COLO668 (cell line): Measurements from ENCODE around the gene CD53.
"Not testable (repeated sequence)": the region's sequence is repeated elsewhere in the genome, so short reads cannot be mapped to it uniquely, and the experiment has no call there.

Experiments used
- DNase-seq: peaks from one replicate; lab custom pipeline; 2025; ENCODE audit not compliant: unreplicated experiment; lab: John Stamatoyannopoulos, UW

The CD53 gene, protein sequence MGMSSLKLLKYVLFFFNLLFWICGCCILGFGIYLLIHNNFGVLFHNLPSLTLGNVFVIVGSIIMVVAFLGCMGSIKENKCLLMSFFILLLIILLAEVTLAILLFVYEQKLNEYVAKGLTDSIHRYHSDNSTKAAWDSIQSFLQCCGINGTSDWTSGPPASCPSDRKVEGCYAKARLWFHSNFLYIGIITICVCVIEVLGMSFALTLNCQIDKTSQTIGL

DNA sequence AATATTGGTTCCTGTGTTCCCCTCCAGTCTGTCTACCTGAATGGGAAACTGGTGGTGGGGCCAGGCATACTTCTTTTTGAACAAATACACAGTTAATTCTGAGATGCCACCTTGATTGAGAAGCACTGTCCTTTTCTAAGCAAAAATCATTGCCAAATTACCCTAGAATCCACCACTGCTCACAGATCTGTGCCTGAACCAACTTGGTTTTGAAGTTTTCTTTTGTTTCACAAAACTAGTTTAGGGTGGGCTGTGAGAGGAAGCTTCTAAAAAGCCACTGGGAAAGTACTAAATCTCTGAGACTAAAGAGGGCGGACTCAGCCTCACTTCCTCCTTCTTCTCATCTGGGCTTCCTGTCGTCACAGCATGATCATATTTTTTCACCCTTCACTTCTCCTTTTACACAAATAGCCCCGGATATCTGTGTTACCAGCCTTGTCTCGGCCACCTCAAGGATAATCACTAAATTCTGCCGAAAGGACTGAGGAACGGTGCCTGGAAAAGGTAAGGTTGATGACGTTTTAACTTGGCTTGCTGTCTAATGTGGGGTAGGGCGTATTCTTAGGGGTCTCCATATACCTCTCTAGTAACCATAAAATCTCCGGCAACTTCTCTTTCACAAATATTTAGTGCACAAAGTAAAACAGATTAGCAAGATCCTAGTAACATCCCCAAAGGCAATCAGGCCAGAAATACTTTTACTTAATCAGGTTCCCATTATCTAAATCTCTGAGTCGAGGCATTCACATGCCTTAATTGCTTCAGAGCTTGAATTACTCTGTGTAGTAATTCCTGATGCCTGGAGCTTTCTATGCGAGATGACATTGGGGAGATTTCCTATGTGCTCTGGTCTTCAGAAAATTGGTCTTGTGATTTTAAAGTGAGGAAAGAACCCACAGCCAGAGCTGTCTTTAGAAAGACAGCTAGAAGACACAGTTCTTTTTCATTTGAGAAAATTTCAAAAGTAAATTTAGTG, at the start of gene CD53:
Gene CD53, plus strand, starts transcription at position 404 of the 976 bp plus-strand sequence. CDS start 18,261 bp downstream, outside the sequence.
- DNase-seq, result no peak

DNA sequence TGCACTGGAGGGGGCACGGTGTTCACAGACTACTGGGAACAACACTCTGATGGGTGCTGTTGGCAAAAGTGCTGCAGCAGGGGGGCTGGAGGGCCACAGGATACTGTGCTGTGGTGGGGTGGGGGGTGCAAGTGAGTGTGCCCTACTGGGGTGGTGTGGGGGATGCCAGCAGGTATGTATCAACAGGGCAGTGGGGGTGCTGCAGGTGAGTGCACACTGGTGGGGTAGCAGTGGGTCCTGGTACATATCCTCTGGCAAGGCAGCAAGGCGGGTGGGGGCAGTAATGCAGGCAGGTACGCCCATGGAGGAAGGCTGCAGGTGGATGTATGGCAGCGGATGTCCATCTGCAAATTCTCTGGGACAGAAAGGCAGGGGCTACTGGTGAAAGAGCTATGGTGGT, 48.8 kb upstream of the CD53 start:
- DNase-seq, result no peak

DNA sequence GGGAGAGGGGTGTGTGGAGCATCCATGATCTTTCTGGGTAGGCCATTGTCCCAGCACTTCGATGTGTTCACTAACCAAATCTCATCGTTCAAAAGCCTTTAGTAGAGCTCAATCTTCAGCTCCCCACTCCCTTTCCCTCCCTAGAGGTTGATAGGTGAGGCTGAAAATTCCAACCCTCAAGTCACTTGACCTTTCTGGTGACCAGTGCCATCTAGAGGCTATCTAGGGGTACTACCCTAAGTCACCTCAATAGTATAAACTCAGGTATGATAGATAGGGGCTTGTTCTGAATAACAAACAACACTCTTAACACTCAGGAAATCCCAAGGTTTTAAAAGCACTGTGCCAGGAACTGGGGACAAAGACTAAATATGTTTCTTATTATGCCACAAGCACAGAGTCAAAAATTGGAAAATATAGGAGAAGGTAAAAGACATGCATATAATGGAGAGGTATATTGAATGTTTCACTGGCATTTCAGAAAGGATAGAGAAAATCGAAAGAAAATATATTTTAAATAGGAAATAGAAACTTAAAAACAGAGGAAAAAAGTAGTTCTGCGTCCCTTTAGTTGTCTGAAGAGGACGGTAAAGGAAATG, 42.9 kb upstream of the CD53 start:
- DNase-seq, result peak; percentile 23

DNA sequence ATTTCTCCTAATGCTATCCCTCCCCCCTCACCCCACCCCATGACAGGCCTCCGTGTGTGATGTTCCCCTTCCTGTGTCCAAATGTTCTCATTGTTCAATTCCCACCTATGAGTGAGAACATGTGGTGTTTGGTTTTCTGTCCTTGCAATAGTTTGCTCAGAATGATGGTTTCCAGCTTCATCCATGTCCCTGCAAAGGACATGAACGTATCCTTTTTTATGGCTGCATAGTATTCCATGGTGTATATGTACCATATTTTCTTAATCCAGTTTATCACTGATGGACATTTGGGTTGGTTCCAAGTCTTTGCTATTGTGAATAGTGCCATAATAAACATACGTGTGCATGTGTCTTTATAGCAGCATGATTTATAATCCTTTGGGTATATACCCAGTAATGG, 39.2 kb upstream of the CD53 start:
- not testable (repeated sequence) for DNase-seq

DNA sequence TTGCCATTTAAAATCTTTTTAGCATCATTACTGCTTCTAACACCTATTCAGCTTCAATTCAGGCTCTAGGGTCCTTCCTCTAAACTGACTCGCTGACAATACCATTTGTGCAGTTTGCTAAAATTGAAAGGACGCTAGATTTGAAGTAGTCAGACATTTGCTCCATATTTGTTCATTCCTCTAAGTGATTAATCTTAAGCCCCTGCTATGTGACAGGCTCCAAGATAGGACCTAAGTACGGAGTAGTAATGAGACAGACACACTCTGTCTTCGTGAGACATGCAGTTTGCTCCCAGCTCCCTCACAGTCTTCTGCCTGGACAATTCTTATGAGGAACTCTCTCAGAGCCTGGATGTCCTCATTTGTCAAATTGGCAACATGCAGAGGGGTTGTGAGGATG, 26.1 kb upstream of the CD53 start:
- no peak for DNase-seq

DNA sequence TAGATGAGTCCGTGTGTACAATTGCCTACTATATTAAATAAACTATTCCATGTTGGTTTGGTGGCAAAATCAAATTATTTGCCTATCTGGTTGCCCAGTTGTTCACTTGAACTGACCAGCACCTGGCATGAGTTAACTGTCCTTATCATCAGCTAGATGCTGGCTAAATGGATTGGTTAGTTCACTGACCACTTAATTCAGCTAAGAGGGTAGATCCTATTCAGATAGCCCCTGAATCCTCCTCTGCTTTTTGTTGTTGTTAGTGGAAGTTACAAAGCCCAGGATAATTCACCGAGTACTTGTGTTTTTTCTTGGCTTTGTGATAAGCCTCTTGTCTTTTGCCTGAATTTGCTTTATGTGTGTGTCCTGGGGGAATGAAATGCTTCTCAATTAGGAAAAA, 22.8 kb upstream of the CD53 start:
- no peak for DNase-seq

DNA sequence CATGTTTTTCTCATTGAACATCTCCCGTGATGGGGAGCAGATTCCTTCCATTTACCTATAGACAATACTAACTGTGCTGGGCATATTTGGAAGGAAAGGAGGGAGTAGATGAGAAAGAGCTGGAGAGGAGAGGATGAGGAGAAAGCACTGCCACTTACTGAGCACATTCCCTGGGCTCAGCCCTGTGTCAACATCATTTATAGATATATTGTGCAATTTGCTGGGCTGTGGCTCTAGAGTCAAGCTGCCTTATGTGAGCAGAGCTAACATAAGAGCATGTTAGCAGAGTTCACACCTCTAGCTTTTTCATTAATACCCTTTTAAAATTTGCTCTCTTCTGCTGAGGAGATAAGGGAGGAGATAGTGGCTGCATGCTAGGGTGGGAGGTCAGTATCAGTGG, 22.3 kb upstream of the CD53 start:
- no peak for DNase-seq

DNA sequence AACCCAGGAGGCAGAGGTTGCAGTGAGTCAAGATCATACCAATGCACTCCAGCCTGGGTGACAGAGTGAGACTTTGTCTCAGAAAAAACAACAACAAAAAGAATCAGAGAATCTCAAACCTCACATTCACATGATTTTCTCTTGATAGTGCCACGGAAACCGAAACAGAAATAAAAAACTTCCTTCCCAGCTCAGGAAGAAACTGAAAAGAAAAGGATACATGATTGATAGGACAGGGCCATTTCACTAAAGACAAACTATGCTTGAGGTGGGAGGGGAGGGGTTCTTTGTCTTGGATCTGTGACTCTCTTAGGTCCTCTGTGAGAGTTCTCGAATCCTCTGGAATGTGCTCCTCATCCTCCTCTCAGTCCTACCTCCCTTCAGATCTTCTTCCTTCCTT, 19.8 kb upstream of the CD53 start:
- DNase-seq, result no peak

- DNase-seq, result no peak
Measured at GRCh38 chr1:110856410-110856809, 16.5 kb upstream of the CD53 start.

DNA sequence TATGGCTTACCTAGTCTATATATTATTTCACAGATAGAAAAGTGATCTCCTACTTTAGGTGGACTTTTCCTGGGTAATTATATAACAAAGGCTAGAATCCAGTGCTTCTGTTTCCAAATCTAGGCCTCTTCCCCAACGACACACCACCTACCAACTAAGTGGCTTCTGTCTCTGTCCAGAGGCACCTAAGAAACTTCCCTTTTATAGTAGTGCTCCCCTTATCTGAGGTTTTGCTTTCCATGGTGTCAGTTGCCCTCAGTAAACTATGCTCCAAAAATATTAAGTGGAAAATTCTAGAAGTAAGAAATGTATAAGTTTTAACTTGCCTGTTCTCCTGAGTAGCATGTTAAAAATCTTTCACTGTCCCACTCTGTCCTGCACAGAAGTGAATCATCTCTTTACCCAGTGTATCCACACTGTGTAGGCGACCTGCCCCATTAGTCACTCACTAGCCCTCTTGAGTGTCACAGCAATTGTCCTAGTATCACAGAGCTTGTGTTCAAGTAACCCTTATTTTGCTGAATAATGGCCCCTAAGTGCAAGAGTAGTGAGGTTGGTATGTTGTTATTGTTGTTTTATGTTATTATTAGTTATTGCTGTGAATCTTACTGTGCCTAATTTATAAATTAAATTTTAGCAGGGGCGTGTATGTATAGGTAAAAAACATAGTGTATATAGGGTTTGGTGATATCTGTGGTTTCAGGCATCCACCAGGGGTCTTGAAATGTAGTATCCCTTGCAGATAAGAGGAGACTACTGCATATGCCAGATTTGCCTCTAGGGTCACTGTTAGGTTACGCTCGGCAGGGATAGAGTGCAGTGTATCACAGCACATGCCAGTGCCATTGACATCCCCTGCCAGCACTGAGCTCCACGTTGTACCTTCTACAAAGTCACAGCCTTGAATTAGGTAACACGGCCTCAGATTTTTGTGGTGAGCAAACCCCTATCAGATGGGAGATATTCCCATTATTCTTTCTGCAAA, 14.7 kb upstream of the CD53 start:
- DNase-seq, result no peak

- DNase-seq, result no peak
Measured at GRCh38 chr1:110859062-110859461, 13.9 kb upstream of the CD53 start.

- no peak for DNase-seq
Measured at GRCh38 chr1:110860174-110860573, 12.8 kb upstream of the CD53 start.

DNA sequence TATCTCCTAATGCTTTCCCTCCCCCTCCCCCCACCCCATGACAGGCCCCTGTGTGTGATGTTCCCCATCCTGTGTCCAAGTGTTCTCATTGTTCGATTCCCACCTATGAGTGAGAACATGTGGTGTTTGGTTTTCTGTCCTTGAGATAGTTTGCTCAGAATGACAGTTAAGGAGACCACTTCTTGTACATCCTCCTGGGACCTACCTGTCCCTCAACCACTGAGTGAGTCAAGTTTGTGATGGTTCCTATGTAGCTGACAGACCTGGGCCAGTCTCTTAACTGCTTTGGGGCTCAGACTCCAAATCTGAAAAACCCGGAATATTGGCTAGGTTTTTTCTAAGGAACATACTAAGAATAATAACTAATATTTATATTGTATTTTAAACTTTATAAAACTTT, 12.3 kb upstream of the CD53 start:
- DNase-seq, result not testable (repeated sequence)

DNA sequence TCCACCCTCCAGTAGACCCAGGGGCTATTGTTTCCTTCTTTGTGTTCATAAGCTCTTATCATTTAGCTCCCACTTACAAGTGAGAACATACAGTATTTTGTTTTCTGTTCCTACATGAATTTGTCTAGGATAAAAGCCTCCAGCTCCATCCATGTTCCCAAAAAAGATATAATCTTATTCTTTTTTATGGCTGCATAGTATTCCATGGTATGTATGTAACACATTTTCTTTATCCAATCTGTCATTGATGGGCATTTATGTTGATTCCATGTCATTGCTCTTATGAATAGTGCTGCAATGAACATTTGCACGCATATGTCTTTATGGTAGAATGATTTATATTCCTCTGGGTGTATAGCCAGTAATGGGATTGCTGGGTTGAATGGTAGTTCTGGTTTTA, 11.0 kb upstream of the CD53 start:
- not testable (repeated sequence) for DNase-seq

GRCh38 chr1:110864287-110864686, 8.7 kb upstream of the CD53 start:
- no peak for DNase-seq

DNA sequence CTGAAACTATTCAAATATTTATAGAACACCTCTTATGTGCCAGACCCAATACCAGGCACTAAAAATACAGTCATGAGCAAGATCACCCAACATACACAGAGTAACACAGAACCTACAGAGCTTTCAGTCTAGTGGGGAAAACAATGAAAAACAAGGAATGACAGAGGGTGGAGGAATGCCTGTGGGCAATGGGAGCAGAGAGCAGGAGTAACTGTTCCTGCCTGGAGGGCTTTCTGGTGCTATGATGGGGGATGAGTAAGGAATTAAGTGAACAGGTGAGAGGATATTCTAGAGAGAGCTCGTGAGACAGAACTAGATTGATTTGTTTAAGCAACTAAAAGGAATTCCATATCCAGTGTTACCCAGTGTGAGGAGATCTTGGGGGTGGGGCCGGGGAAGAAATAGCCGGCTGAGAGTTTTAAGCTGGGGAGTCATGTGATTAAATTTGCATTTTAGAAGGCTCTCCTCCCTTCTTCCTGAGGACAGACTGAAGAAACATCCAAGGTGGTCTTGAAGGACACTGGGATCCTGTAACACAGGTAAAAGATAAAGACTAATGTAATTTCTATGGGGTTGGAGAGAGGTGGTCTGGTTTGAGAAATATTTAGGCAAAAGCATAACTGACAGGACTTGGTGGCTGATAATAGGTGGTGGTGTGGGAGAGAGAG, 2.1 kb upstream of the CD53 start:
- no peak for DNase-seq

GRCh38 chr1:110872366-110872744, 593 bp upstream of the CD53 start:
- DNase-seq, result no peak

GRCh38 chr1:110873856-110874255, 908 bp downstream of the CD53 start:
- no peak for DNase-seq

GRCh38 chr1:110874324-110875215, 1.6 kb downstream of the CD53 start:
- no peak for DNase-seq
